Measurements from ENCODE around the gene SLC22A23.

GRCh38 chr6:3321875-3322274 is 135.0 kb downstream of the SLC22A23 start:
- TF ChIP-seq CTCF (IDR thresholded peaks at IDR 0.05; ENCODE audit: insufficient read depth, low read depth, low read length) (no peak), EZH2 (IDR thresholded peaks at IDR 0.05; ENCODE audit: insufficient read depth, low read length) (no peak)
